Endothelial cell (in vitro differentiated cells): ENCODE measurements around the gene SUSD6. TPM values are rescaled to one million over a fixed set of nuclear protein-coding genes. Genes with fewer than 3 reads are reported as not detected.

ENCODE experiments used
- DNase-seq: peaks from one replicate; pipeline ENCODE4 v3.0.0; 2021; ENCODE audit warnings: low spot score
- H3K27ac Mint-ChIP-seq: one replicate; pipeline ENCODE4 v1.8.0; 2021; ENCODE audit warnings: mixed read lengths, inconsistent platforms; ENCODE audit not compliant: unreplicated experiment
- H3K27me3 Mint-ChIP-seq: one replicate; pipeline ENCODE4 v1.8.0; 2021; ENCODE audit warnings: mild to moderate bottlenecking, moderate library complexity, mixed read lengths, inconsistent platforms; ENCODE audit not compliant: unreplicated experiment
- H3K36me3 Mint-ChIP-seq: one replicate; pipeline ENCODE4 v1.8.0; 2021; ENCODE audit warnings: mild to moderate bottlenecking, low read depth, mixed read lengths, inconsistent platforms; ENCODE audit not compliant: unreplicated experiment
- H3K4me1 Mint-ChIP-seq: one replicate; pipeline ENCODE4 v1.8.0; 2021; ENCODE audit warnings: mild to moderate bottlenecking, mixed read lengths, inconsistent platforms; ENCODE audit not compliant: unreplicated experiment
- H3K4me3 Mint-ChIP-seq: one replicate; pipeline ENCODE4 v1.8.0; 2021; ENCODE audit warnings: mild to moderate bottlenecking, mixed read lengths, inconsistent platforms; ENCODE audit not compliant: unreplicated experiment
- H3K9me3 Mint-ChIP-seq: one replicate; pipeline ENCODE4 v1.8.0; 2021; ENCODE audit warnings: mixed read lengths, inconsistent platforms; ENCODE audit not compliant: unreplicated experiment
- total RNA-seq: library from RNA; stranded (reverse); fragmentation: NEBNext Ultra II Directional; extraction: Animal tissue kit (Norgen Biotek cat#: 25700); gene quantifications from one replicate; pipeline ENCODE4 v1.2.1, GENCODE V29; 2021; ENCODE audit not compliant: unreplicated experiment
- TF ChIP-seq, protein P1 (sequence below): fragments of 200-600 bp; sonication (generic); IDR thresholded peaks from one replicate; pipeline ENCODE4 v1.5.0; 2021; ENCODE audit warnings: antibody characterized with exemption; ENCODE audit not compliant: unreplicated experiment

Gene SUSD6
- total RNA-seq, 1 donor from 2014 or later: 71.5 TPM

DNA sequence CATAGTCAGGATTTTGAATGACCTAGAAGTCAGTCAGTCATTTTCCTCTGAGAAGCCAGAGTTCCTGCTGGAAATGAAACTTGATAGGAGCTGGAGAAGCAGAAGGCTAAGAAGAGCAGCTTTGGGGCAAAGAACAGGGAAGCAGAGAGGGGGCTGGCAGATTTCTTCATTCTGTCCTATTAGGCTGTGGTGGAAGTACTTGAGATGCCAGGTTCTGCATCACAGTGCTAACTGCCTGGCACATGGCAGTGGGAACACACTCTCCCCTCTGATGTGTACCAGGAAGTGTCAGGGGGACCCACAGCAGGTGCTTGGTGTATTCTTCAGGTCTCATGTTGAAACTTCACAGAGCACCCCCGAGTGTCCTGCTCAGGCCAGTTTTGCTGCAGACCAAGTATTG lies 61.0 kb downstream of the SUSD6 start:
- TF ChIP-seq, protein P1, sequence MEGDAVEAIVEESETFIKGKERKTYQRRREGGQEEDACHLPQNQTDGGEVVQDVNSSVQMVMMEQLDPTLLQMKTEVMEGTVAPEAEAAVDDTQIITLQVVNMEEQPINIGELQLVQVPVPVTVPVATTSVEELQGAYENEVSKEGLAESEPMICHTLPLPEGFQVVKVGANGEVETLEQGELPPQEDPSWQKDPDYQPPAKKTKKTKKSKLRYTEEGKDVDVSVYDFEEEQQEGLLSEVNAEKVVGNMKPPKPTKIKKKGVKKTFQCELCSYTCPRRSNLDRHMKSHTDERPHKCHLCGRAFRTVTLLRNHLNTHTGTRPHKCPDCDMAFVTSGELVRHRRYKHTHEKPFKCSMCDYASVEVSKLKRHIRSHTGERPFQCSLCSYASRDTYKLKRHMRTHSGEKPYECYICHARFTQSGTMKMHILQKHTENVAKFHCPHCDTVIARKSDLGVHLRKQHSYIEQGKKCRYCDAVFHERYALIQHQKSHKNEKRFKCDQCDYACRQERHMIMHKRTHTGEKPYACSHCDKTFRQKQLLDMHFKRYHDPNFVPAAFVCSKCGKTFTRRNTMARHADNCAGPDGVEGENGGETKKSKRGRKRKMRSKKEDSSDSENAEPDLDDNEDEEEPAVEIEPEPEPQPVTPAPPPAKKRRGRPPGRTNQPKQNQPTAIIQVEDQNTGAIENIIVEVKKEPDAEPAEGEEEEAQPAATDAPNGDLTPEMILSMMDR: no peak
- Mint-ChIP-seq H3K4me1 (peaks cover 62% of the 10 kb centered on the region), H3K9me3 (no peaks in the 10 kb centered on the region), H3K27ac (no peak overlapping the region), H3K27me3 (peaks cover 16% of the 10 kb centered on the region), H3K4me3 (no peak overlapping the region), H3K36me3 (peaks cover 38% of the 10 kb centered on the region)
- no peak for DNase-seq

DNA sequence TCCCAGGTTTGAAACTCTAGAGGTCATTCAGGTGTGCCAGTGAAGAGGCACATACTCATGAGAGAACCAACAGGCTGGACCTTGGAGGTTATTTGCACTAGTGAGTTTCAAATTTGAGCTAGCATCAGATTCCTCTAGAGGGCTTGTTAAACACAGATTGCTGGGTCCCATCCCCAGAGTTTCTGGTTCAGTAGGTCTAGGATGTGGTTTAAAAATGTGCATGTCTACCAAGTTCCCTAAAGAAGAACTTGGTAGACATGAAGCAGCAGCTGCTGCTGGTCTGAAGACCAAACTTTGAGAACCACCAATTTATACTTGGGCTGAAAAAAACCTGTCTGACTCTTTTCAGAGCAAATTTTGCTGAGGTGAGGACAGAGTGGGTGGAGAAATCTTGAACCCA lies 61.7 kb downstream of the SUSD6 start:
- no peaks in the 10 kb centered on the region for H3K9me3 Mint-ChIP-seq
- DNase-seq: no peak
- H3K4me1 Mint-ChIP-seq: peaks cover 58% of the 10 kb centered on the region
- peaks cover 16% of the 10 kb centered on the region for H3K27me3 Mint-ChIP-seq
- TF ChIP-seq, protein P1: no peak
- H3K27ac Mint-ChIP-seq: no peak overlapping the region
- H3K36me3 Mint-ChIP-seq: peaks cover 38% of the 10 kb centered on the region
- H3K4me3 Mint-ChIP-seq: no peak overlapping the region

DNA sequence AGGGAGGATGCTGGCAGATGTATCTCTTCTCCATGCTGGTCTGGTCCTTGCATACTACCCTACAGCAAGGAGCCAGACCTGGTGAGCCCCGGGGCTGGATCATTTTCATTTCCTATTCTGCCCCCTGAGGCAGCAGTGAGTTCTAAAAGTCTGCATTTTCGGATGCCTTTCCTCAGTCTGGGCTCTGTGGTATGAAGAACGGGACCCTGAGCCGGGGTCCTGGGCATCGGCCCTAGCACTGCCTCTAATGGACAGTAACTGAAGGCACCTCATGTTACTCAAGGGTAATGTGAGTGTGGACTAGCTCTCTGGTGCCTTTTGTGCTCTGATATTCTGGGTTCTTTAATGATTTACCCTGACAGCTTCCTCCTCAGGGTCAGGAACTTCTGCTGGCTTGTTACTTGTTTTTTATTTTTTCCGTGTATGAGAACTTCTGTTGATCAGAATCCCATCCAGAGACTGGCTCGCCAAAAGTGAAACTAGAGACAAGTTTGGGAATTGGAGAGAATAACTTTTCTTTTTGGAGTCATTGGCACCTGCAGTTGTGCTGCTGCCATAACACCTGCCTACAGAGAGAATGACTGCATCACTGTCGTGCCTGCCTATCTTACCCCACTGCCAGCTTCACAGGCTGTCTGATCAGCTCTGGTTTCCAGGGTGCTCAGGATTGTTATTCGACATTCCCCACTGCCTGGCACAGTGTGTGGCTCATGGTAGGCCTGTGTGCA lies 62.3 kb downstream of the SUSD6 start:
- no peak overlapping the region for H3K27ac Mint-ChIP-seq
- H3K27me3 Mint-ChIP-seq: peaks cover 16% of the 10 kb centered on the region
- no peak for DNase-seq
- no peak overlapping the region for H3K4me3 Mint-ChIP-seq
- peaks cover 58% of the 10 kb centered on the region for H3K4me1 Mint-ChIP-seq
- H3K36me3 Mint-ChIP-seq: peaks cover 36% of the 10 kb centered on the region
- H3K9me3 Mint-ChIP-seq: no peaks in the 10 kb centered on the region
- TF ChIP-seq, protein P1: no peak

DNA sequence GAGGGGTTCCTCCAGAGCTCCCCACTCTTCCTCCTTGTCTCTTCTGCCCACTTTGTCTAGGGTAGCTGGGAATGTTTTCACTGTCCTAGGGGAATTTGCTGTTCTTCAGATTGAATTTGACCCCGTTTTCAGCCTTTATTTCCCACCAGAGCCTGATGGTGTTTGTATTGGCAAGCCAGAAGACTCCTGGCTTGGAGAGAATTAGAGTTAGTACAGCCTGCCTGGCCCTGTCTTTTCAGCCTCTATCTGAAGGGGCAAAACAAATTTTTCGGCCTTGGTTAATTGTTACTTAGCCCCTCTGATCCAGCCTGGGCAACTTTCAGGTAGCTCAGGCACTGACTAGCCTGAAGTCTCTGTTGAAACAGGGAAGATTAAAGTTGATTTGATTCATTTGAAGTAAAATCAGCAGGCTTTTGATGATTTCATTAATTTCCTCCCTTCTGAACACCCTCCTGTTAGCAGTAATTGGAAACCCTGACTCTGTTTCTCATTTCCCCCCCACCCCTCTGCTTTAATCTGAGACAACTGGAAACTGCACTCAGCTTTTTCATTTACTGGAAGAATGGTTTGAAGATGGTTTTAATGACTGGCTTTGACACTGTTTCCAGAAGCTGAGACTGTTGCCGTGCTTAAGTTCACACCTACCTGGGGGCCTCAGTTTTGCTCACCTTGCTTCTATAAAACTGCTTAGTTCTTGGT lies 63.3 kb downstream of the SUSD6 start:
- no peak overlapping the region for H3K4me3 Mint-ChIP-seq
- H3K27ac Mint-ChIP-seq: no peak overlapping the region
- TF ChIP-seq, protein P1: no peak
- H3K9me3 Mint-ChIP-seq: no peaks in the 10 kb centered on the region
- DNase-seq: no peak
- H3K27me3 Mint-ChIP-seq: peaks cover 16% of the 10 kb centered on the region
- peaks cover 51% of the 10 kb centered on the region for H3K4me1 Mint-ChIP-seq
- H3K36me3 Mint-ChIP-seq: peaks cover 35% of the 10 kb centered on the region

DNA sequence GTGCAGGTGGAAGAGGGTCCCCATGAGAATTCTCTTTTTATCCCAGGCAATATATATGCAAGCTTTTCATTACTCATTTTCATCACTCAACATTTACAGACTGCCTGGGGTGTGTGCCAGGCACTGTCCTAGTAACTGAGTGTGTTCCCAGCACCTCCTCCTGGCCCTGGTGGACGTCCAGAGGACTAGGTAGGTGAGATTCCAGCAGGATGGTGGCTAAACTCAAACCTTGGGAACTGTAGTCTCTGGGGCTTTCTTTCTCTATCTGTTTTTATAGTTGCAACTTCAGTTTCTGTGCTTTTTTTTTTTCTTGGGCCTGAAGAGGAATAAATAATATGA lies 63.8 kb downstream of the SUSD6 start:
- peaks cover 47% of the 10 kb centered on the region for H3K4me1 Mint-ChIP-seq
- no peaks in the 10 kb centered on the region for H3K9me3 Mint-ChIP-seq
- no peak overlapping the region for H3K27ac Mint-ChIP-seq
- no peak for DNase-seq
- peaks cover 13% of the 10 kb centered on the region for H3K27me3 Mint-ChIP-seq
- no peak overlapping the region for H3K4me3 Mint-ChIP-seq
- peaks cover 30% of the 10 kb centered on the region for H3K36me3 Mint-ChIP-seq
- TF ChIP-seq, protein P1: no peak
